Measurements from ENCODE around the gene ARHGDIA. TPM values are rescaled to one million over a fixed set of nuclear protein-coding genes. Genes with fewer than 3 reads are reported as not detected.

ARHGDIA gene
- total RNA-seq, 4 donors from 2014 or later: 190 to 484 (median 237) TPM

DNA sequence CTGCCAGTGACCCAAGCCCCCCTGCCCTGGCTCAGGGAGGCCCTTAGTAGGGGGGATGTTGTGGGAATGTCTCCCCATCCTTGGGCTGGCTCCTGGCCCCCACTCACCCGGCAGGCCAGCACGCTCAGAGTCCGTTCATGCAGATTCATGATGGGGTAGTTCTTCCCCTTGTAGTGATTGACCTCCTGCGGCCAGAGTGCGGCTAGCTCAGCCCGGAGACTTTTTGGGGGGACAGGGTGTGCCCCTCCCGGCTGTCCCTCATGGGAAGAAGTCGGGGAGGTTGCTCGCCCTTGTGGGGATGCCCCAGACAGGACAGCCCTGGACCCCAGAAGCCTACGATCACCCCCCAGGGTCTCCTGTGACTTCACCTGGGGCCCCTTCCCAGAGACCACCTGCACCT, 34.9 kb upstream of the ARHGDIA start:
- H3K9me3 ChIP-seq: no peaks in the 10 kb centered on the region

GRCh38 chr17:81905424-81905875, 34.3 kb upstream of the ARHGDIA start:
- Histone ChIP-seq H3K4me1 (peaks cover 0 to 32% (median 16%) of the 10 kb centered on the region in 4 donors), H3K27ac (no peak overlapping the region), H3K9me3 (no peaks in the 10 kb centered on the region), H3K4me3 (no peak overlapping the region), H3K27me3 (peaks cover 0 to 8% of the 10 kb centered on the region in 2 donors), H3K36me3 (peaks cover 0 to 68% (median 0%) of the 10 kb centered on the region in 3 donors)
- TF ChIP-seq CTCF (IDR thresholded peaks at IDR 0.05) (no peak), POLR2A (IDR thresholded peaks at IDR 0.05) (no peak), EP300 (IDR thresholded peaks at IDR 0.05) (no peak)
- 89 to 94% methylated on average over 13 of the region's 16 CpGs for WGBS, 2 donors
- DNase-seq (ENCODE audit: low spot score in 2 of 2): no peak

More for the DNA sequence above, 34.9 kb upstream of the ARHGDIA start:
- WGBS, 2 donors: 81 to 93% methylated on average over 4 to 8 of the region's 10 CpGs
- no peak for DNase-seq (ENCODE audit: low spot score in 2 of 2)
- no peak for TF ChIP-seq POLR2A (IDR thresholded peaks at IDR 0.05)
- TF ChIP-seq EP300 (IDR thresholded peaks at IDR 0.05): no peak
- TF ChIP-seq CTCF (IDR thresholded peaks at IDR 0.05): no peak
- H3K4me3 ChIP-seq: no peak overlapping the region
- no peak overlapping the region for H3K27ac ChIP-seq
- H3K36me3 ChIP-seq: peaks cover 0 to 63% (median 0%) of the 10 kb centered on the region in 3 donors
- peaks cover 0 to 36% (median 19%) of the 10 kb centered on the region in 4 donors for H3K4me1 ChIP-seq
- peaks cover 0 to 8% of the 10 kb centered on the region in 2 donors for H3K27me3 ChIP-seq

DNA sequence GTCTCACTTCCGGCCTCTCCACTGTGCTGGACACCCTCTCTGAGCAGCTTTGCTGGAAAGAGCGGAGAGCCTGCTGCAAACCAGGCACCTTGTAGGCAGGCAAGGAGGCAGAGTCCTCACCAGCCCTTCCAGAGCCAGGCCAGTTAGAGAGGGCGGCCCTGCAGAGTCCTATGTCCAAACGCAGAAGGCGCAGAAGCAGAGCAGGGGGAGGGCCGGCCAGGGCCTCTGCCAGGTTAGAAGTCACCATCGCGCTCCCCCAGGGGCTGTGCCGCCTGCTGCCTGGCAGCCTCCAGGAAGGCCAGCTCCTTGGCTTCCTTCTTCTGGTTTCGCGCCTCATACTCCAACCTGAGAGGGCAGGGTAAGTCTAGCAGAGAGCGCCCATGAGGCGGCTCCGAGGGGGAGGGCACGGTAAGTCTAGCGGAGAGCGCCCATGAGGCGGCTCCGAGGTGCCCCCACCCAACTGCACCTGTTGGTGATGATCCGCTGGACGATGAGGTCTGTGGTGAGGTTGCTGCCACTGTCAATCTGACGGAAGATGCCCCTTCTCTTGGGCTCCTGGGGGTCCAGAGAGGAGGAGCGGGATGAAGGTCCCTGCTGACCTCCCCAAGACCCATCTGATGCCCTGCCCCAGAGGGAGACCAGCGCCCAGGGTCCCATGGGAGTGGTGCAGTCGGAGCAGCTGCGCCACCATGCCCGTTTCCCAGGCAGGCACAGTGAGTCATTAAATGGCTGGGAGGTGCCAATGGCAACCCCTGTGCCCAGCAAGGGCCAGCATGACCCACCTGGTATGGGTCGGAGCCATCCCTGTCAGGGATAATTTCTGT, 33.7 kb upstream of the ARHGDIA start:
- H3K4me1 ChIP-seq: peaks cover 0 to 26% (median 10%) of the 10 kb centered on the region in 4 donors
- H3K27ac ChIP-seq: no peak overlapping the region
- TF ChIP-seq CTCF (IDR thresholded peaks at IDR 0.05) (no peak), POLR2A (IDR thresholded peaks at IDR 0.05) (no peak)
- H3K36me3 ChIP-seq: peaks cover under 1 to 74% (median 2%) of the 10 kb centered on the region in 3 donors
- H3K9me3 ChIP-seq: no peaks in the 10 kb centered on the region
- WGBS, 2 donors: 88 to 92% methylated on average over 19 to 22 of the region's 28 CpGs
- H3K27me3 ChIP-seq: peaks cover 0 to 8% of the 10 kb centered on the region in 2 donors
- H3K4me3 ChIP-seq: no peak overlapping the region
- DNase-seq (ENCODE audit: low spot score in 2 of 2): no peak

DNA sequence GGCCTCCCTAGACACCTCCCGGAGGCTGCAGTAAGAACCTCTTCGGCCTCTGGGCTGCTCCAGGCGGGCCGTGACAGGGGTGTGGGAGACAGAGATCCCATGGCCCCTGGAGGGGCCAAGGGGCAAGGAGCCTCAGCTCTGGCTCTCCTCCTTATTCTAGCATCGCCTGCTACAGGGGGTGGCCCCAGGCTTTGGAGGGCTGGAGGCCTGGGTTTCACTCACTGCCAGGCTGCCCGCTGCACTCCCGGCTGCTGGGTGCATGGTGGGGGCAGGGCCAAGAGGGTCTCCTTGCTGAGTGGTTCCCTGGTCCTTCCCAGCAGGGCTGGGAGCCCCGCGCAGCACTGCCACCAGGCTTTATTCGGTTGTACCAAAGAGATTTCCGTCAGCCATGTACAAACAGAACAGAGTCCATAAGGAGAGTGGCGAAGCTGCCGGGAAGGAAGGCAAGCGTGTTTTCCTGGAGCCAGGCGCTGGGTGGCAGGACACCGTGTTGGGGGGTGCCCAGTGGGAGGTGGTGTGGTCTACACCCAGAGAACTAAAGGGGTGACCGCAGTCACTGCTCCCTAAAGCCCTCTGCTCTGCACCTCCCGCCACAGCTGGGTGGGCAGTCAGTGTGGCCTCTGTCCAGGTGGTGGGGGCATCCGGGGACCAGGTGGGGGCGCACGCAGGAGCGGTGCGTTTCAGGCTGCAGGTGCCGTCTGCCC, 32.9 kb upstream of the ARHGDIA start:
- H3K4me3 ChIP-seq: no peak overlapping the region
- DNase-seq (ENCODE audit: low spot score in 2 of 2): no peak
- H3K4me1 ChIP-seq: peaks cover 0 to 18% (median 9%) of the 10 kb centered on the region in 4 donors
- H3K9me3 ChIP-seq: no peaks in the 10 kb centered on the region
- H3K27me3 ChIP-seq: peaks cover 0 to 8% of the 10 kb centered on the region in 2 donors
- 91 to 93% methylated on average over 18 to 24 of the region's 24 CpGs for WGBS, 2 donors
- TF ChIP-seq POLR2A (IDR thresholded peaks at IDR 0.05): no peak
- no peak for TF ChIP-seq EP300 (IDR thresholded peaks at IDR 0.05)
- TF ChIP-seq CTCF (IDR thresholded peaks at IDR 0.05): no peak
- peaks cover 2 to 78% (median 4%) of the 10 kb centered on the region in 3 donors for H3K36me3 ChIP-seq
- H3K27ac ChIP-seq: no peak overlapping the region
